Chondrocyte (in vitro differentiated cells): ENCODE data around the gene NFKB1. TPM values are rescaled to one million over a fixed set of nuclear protein-coding genes. Genes with fewer than 3 reads are reported as not detected.
"Not testable (repeated sequence)": the region's sequence is repeated elsewhere in the genome, so short reads cannot be mapped to it uniquely, and the experiment has no call there.

Source experiments
- DNase-seq: peaks from one replicate; pipeline ENCODE4 v3.0.0; 2021; ENCODE audit warnings: mixed read lengths, low spot score
- H3K27ac Mint-ChIP-seq: one replicate; pipeline ENCODE4 v1.8.0; 2021; ENCODE audit warnings: mild to moderate bottlenecking, moderate library complexity, mixed read lengths; ENCODE audit not compliant: unreplicated experiment
- H3K27me3 Mint-ChIP-seq: 2 replicates; pipeline ENCODE4 v1.8.0; 2021; ENCODE audit warnings: low read depth, mixed read lengths
- H3K36me3 Mint-ChIP-seq: 2 replicates; pipeline ENCODE4 v1.8.0; 2021; ENCODE audit warnings: low read depth, mixed read lengths
- H3K4me1 Mint-ChIP-seq: 2 replicates; pipeline ENCODE4 v1.8.0; 2021; ENCODE audit warnings: low read depth, mild to moderate bottlenecking, mixed read lengths
- H3K4me3 Mint-ChIP-seq: one replicate; pipeline ENCODE4 v1.8.0; 2021; ENCODE audit warnings: mild to moderate bottlenecking, moderate library complexity, mixed read lengths; ENCODE audit not compliant: unreplicated experiment
- H3K9me3 Mint-ChIP-seq: 2 replicates; pipeline ENCODE4 v1.8.0; 2021; ENCODE audit warnings: low read depth, mixed read lengths
- CTCF ChIP-seq: fragments of 200-600 bp; sonication (generic); IDR thresholded peaks from 2 replicates; pipeline ENCODE4 v1.5.0; 2021; ENCODE audit warnings: antibody characterized with exemption, mild to moderate bottlenecking, moderate library complexity
- total RNA-seq: library from RNA; stranded (reverse); gene quantifications from 3 replicates; pipeline ENCODE4 v1.2.1, GENCODE V29; 2021

Gene NFKB1
- total RNA-seq, 1 donor from 2014 or later, result 24.4 TPM

DNA sequence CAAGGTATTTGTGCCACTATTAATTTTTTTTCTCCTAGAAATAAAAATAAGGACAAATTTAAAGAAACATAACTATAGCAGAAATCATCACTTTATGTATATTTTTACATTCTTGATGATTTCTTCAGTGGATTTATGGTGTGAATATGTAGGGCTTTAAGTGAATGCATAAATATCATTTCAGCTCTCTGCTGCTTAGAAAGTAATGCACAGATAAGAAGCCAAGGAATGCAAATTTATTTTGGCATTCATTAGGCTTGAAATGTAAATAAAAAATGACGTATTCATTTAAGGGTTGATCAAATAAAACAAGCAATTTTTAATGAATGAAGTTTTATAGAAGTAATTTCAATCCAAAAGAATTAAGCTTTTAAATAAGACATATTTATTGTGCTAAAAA is 66.3 kb downstream of the NFKB1 start:
- H3K4me3 Mint-ChIP-seq, result no peak overlapping the region
- no peak for TF ChIP-seq CTCF
- no peaks in the 10 kb centered on the region for H3K27me3 Mint-ChIP-seq
- H3K4me1 Mint-ChIP-seq, result peaks cover 15% of the 10 kb centered on the region
- H3K36me3 Mint-ChIP-seq, result peaks cover 12% of the 10 kb centered on the region
- H3K9me3 Mint-ChIP-seq, result peaks cover 4% of the 10 kb centered on the region
- DNase-seq, result no peak
- no peak overlapping the region for H3K27ac Mint-ChIP-seq

- no peak for TF ChIP-seq CTCF
- Mint-ChIP-seq H3K4me3 (no peak overlapping the region), H3K9me3 (peaks cover 4% of the 10 kb centered on the region), H3K27me3 (no peaks in the 10 kb centered on the region), H3K4me1 (peaks cover 14% of the 10 kb centered on the region), H3K27ac (no peak overlapping the region), H3K36me3 (peaks cover 11% of the 10 kb centered on the region)
- no peak for DNase-seq
These were observed 68.0 kb downstream of the NFKB1 start for GRCh38 chr4:102569200-102569599.

DNA sequence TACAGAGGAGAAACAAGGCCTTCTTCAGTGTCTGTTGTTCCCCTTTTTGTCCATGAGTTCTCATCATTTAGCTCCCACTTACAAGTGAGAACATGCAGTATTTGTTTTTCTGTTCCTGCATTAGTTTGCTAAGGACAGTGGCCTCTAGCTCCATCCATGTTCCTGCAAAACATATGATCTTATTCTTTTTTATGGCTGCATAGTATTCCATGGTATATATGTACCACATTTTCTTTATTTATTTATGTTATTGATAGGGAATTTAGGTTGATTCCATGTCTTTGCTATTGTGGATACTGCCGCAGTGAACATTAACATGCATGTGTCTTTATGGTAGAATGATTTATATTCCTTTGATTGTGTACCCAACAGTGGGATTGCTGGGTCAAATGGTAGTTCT is 69.1 kb downstream of the NFKB1 start:
- DNase-seq, H3K4me1 Mint-ChIP-seq, H3K4me3 Mint-ChIP-seq, H3K27ac Mint-ChIP-seq, H3K9me3 Mint-ChIP-seq, H3K36me3 Mint-ChIP-seq, H3K27me3 Mint-ChIP-seq: not testable (repeated sequence)

DNA sequence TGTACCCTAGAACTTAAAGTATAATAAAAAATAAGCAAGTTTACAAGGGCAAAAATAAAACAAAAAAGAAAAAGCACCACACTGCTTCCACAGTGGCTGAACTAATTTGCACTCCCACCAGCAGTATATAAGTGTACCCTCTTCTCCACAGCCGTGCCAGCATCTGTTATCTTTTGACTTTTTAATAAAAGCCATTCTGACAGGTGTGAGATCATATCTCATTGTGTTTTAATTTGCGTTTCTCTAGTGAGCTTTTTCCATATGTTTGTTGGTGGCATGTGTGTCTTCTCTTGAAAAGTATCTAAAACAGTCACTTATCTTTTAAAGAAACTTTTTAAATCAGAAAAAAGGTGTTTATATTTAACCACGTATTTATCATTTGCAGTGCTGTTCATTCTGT is 71.3 kb downstream of the NFKB1 start:
- Mint-ChIP-seq H3K36me3 (peaks cover 11% of the 10 kb centered on the region), H3K9me3 (peaks cover 4% of the 10 kb centered on the region), H3K27ac (no peak overlapping the region), H3K4me1 (peaks cover 14% of the 10 kb centered on the region), H3K27me3 (no peaks in the 10 kb centered on the region), H3K4me3 (no peak overlapping the region)
- no peak for DNase-seq
- TF ChIP-seq CTCF, result no peak

GRCh38 chr4:102574317-102574716 is 73.2 kb downstream of the NFKB1 start:
- no peak overlapping the region for H3K4me3 Mint-ChIP-seq
- H3K27ac Mint-ChIP-seq, result no peak overlapping the region
- H3K4me1 Mint-ChIP-seq, result peaks cover 7% of the 10 kb centered on the region
- peaks cover 24% of the 10 kb centered on the region for H3K36me3 Mint-ChIP-seq
- H3K27me3 Mint-ChIP-seq, result no peaks in the 10 kb centered on the region
- no peak for TF ChIP-seq CTCF
- DNase-seq, result no peak
- H3K9me3 Mint-ChIP-seq, result peaks cover 4% of the 10 kb centered on the region

DNA sequence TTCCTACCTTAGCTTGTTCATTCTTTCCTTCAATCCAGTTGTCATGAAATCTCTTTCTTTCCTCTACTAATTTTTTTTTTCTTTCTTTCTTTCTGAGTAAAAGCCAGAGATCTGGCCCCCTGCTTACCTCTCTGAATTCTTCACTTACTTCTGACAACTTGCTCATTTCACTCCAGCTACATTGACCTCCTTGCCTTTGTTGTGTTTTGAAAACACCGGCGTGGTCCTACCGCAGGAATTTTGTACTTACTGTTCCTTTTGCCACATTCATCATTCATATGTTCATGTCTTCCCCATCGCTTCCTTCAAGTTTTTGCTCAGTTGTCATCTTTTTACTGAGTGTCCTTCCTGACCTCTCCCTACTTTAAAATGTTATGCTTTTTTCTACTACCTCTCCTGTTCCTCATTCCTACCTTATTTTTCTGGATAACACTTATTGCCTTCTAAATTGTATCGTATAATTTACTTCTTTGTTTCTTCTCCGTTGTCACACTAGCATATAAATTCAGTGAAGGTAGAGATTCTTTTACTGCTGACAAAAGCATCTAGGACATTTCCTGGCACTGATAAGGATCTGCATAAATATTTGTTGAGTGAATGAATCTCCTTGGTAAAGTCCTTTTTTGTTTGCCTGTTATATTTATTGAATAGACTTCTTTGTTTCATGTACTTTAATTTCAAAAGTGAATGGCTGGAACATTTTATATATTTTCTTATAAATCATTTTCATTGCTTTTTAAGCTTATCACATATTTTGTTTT is 74.4 kb downstream of the NFKB1 start:
- no peak for DNase-seq
- Mint-ChIP-seq H3K27me3 (no peaks in the 10 kb centered on the region), H3K4me3 (no peak overlapping the region)

More for the DNA sequence above, 74.4 kb downstream of the NFKB1 start:
- no peak for TF ChIP-seq CTCF
- Mint-ChIP-seq H3K4me1 (peaks cover 7% of the 10 kb centered on the region), H3K36me3 (peaks cover 24% of the 10 kb centered on the region), H3K9me3 (peaks cover 1% of the 10 kb centered on the region), H3K27ac (peak overlapping the region; percentile 10)
